Esophagus muscularis mucosa (tissue), 4 donors: ENCODE results near the gene UROC1. TPM values are rescaled to one million over a fixed set of nuclear protein-coding genes. Genes with fewer than 3 reads are reported as not detected.

Experiments used
- DNase-seq: peaks from one replicate; pipeline ENCODE4 v3.0.0-alpha.2; 2017; ENCODE audit errors: extremely low spot score
- H3K27ac ChIP-seq, 4 donors: fragments of 200-600 bp; sonication (generic); replicated peaks in 1 of 4; 1 replicate in 3 of 4; 2 replicates in 1 of 4; pipeline ENCODE4 v1.5.1; 2016 to 2019; ENCODE audit warnings: mild to moderate bottlenecking in 1 of 4
- H3K27me3 ChIP-seq, 4 donors: fragments of 200-600 bp; sonication (generic); one replicate each; pipeline versions ENCODE4 v1.5.1 to v1.6.0; 2016 to 2019
- H3K36me3 ChIP-seq, 4 donors: fragments of 200-600 bp; sonication (generic); one replicate each; pipeline ENCODE4 v1.5.1; 2016 to 2019
- H3K4me1 ChIP-seq, 4 donors: fragments of 200-600 bp; sonication (generic); one replicate each; pipeline ENCODE4 v1.5.1; 2016 to 2019
- H3K4me3 ChIP-seq, 4 donors: fragments of 200-600 bp; sonication (generic); 1 replicate in 2 of 4; 2 replicates in 2 of 4; pipeline ENCODE4 v1.5.1; 2016 to 2019; ENCODE audit warnings: mild to moderate bottlenecking in 4 of 4, moderate library complexity in 1 of 4
- H3K9me3 ChIP-seq, 4 donors: fragments of 200-600 bp; sonication (generic); 1 replicate in 3 of 4; 2 replicates in 1 of 4; pipeline ENCODE4 v1.5.1; 2016 to 2019
- CTCF ChIP-seq, 3 experiments: fragments of 200-600 bp in 2 of 3; fragments of 450-650 bp in 1 of 3; sonication (generic) in 2 of 3; IDR thresholded peaks; one replicate each; pipeline ENCODE4 v1.5.1; 2017 to 2019; ENCODE audit warnings: antibody characterized with exemption in 3 of 3, mild to moderate bottlenecking in 2 of 3, moderate library complexity in 1 of 3
- EP300 ChIP-seq: sonication (generic); formaldehyde crosslinking; IDR thresholded peaks from one replicate; pipeline ENCODE4 v1.6.1; 2017; ENCODE audit warnings: antibody characterized with exemption
- POLR2A ChIP-seq: fragments of 450-650 bp; IDR thresholded peaks from one replicate; pipeline ENCODE4 v1.6.1; 2017; ENCODE audit warnings: antibody characterized with exemption, moderate library complexity, mild to moderate bottlenecking, low read depth
- POLR2AphosphoS5 ChIP-seq, 2 donors: sonication (generic); formaldehyde crosslinking; IDR thresholded peaks; one replicate each; pipeline ENCODE4 v1.6.1; 2017; ENCODE audit warnings: antibody characterized with exemption in 2 of 2
- WGBS: methylation state at CpG from one replicate; pipeline ENCODE4 v1.1.5; 2018; 5-methylcytosine and 5-hydroxymethylcytosine counted together
- intact Hi-C: fragments of 100-400 bp; cut with DNase I; formaldehyde crosslinking; loops from one replicate; pipeline ENCODE4 v1.15.1; 2023
- total RNA-seq, 4 donors: library from RNA; depleted of rRNA; stranded (reverse); fragments of >200 nt; gene quantifications; one replicate each; pipeline versions ENCODE4 v1.1.0 to v1.2.1, GENCODE V29; 2016

UROC1 gene
- total RNA-seq, 4 donors from 2014 or later = not detected

GRCh38 chr3:126454025-126454424 is 63.5 kb downstream of the UROC1 start:
- no peaks in the 10 kb centered on the region for H3K9me3 ChIP-seq
- no peak overlapping the region for H3K27ac ChIP-seq
- WGBS = 82% methylated on average over 1 of the region's 1 CpG
- intact Hi-C loops = no loop called here
- H3K27me3 ChIP-seq = no peaks in the 10 kb centered on the region
- H3K36me3 ChIP-seq = peaks cover 25 to 87% (median 67%) of the 10 kb centered on the region in 4 donors
- peaks cover 0 to 12% (median 0%) of the 10 kb centered on the region in 4 donors for H3K4me1 ChIP-seq
- DNase-seq = no peak
- no peak overlapping the region for H3K4me3 ChIP-seq
- TF ChIP-seq CTCF (IDR thresholded peaks at IDR 0.05) = no peak
- TF ChIP-seq POLR2AphosphoS5 (IDR thresholded peaks at IDR 0.05) = no peak
- TF ChIP-seq EP300 = no peak
- no peak for TF ChIP-seq POLR2A

- Histone ChIP-seq H3K9me3 (no peaks in the 10 kb centered on the region), H3K27ac (no peak overlapping the region), H3K4me1 (peaks cover 3 to 26% (median 7%) of the 10 kb centered on the region in 4 donors), H3K27me3 (no peaks in the 10 kb centered on the region), H3K36me3 (peaks cover 17 to 86% (median 68%) of the 10 kb centered on the region in 4 donors), H3K4me3 (no peak overlapping the region)
- intact Hi-C loops = no loop called here
- 91% methylated on average over 9 of the region's 9 CpGs for WGBS
- DNase-seq = no peak
- no peak for TF ChIP-seq CTCF (IDR thresholded peaks at IDR 0.05)
- TF ChIP-seq POLR2AphosphoS5 (IDR thresholded peaks at IDR 0.05) = no peak
- no peak for TF ChIP-seq POLR2A
- TF ChIP-seq EP300 = no peak
Measured at GRCh38 chr3:126452213-126452612, 65.4 kb downstream of the UROC1 start.

- H3K27ac ChIP-seq = no peak overlapping the region
- WGBS = 93% methylated on average over 12 of the region's 12 CpGs
- DNase-seq = no peak
- intact Hi-C loops = no loop called here
- H3K36me3 ChIP-seq = peaks cover 17 to 79% (median 61%) of the 10 kb centered on the region in 4 donors
- H3K9me3 ChIP-seq = no peaks in the 10 kb centered on the region
- TF ChIP-seq POLR2A = no peak
- TF ChIP-seq EP300 = no peak
- no peak for TF ChIP-seq CTCF (IDR thresholded peaks at IDR 0.05)
- no peak for TF ChIP-seq POLR2AphosphoS5 (IDR thresholded peaks at IDR 0.05)
- H3K4me1 ChIP-seq = peaks cover 3 to 27% (median 11%) of the 10 kb centered on the region in 4 donors
- no peaks in the 10 kb centered on the region for H3K27me3 ChIP-seq
- H3K4me3 ChIP-seq = no peak overlapping the region
Measured at GRCh38 chr3:126451511-126451910, 66.1 kb downstream of the UROC1 start.

- no peaks in the 10 kb centered on the region for H3K27me3 ChIP-seq
- H3K4me3 ChIP-seq = no peak overlapping the region
- H3K27ac ChIP-seq = no peak overlapping the region
- intact Hi-C loops = no loop called here
- no peaks in the 10 kb centered on the region for H3K9me3 ChIP-seq
- peaks cover 3 to 22% (median 11%) of the 10 kb centered on the region in 4 donors for H3K4me1 ChIP-seq
- WGBS = 100% methylated on average over 1 of the region's 3 CpGs
- no peak for DNase-seq
- peaks cover 12 to 72% (median 53%) of the 10 kb centered on the region in 4 donors for H3K36me3 ChIP-seq
- no peak for TF ChIP-seq EP300
Measured at GRCh38 chr3:126450744-126451143, 66.8 kb downstream of the UROC1 start.

GRCh38 chr3:126450219-126450618 is 67.4 kb downstream of the UROC1 start:
- Histone ChIP-seq H3K27ac (no peak overlapping the region), H3K27me3 (no peaks in the 10 kb centered on the region), H3K36me3 (peaks cover 12 to 72% (median 50%) of the 10 kb centered on the region in 4 donors), H3K9me3 (no peaks in the 10 kb centered on the region), H3K4me1 (peaks cover 3 to 24% (median 13%) of the 10 kb centered on the region in 4 donors), H3K4me3 (no peak overlapping the region)
- intact Hi-C loops = no loop called here
- no peak for TF ChIP-seq POLR2A
- TF ChIP-seq EP300 = no peak
- 74% methylated on average over 9 of the region's 9 CpGs for WGBS
- DNase-seq = no peak

- peaks cover 12 to 69% (median 50%) of the 10 kb centered on the region in 4 donors for H3K36me3 ChIP-seq
- no peak overlapping the region for H3K4me3 ChIP-seq
- no peaks in the 10 kb centered on the region for H3K9me3 ChIP-seq
- no peak for TF ChIP-seq CTCF (IDR thresholded peaks at IDR 0.05)
- no peak for TF ChIP-seq POLR2A
- no peak for TF ChIP-seq EP300
- TF ChIP-seq POLR2AphosphoS5 (IDR thresholded peaks at IDR 0.05) = no peak
- no peak overlapping the region for H3K27ac ChIP-seq
- WGBS = 93% methylated on average over 10 of the region's 11 CpGs
- intact Hi-C loops = no loop called here
- H3K4me1 ChIP-seq = peaks cover 3 to 24% (median 13%) of the 10 kb centered on the region in 4 donors
- no peaks in the 10 kb centered on the region for H3K27me3 ChIP-seq
- no peak for DNase-seq
Measured at GRCh38 chr3:126449621-126450051, 67.9 kb downstream of the UROC1 start.
